ENCODE results near the gene BAK1.
"Not testable (repeated sequence)": the region's sequence is repeated elsewhere in the genome, so short reads cannot be mapped to it uniquely, and the experiment has no call there.

Gene BAK1

DNA sequence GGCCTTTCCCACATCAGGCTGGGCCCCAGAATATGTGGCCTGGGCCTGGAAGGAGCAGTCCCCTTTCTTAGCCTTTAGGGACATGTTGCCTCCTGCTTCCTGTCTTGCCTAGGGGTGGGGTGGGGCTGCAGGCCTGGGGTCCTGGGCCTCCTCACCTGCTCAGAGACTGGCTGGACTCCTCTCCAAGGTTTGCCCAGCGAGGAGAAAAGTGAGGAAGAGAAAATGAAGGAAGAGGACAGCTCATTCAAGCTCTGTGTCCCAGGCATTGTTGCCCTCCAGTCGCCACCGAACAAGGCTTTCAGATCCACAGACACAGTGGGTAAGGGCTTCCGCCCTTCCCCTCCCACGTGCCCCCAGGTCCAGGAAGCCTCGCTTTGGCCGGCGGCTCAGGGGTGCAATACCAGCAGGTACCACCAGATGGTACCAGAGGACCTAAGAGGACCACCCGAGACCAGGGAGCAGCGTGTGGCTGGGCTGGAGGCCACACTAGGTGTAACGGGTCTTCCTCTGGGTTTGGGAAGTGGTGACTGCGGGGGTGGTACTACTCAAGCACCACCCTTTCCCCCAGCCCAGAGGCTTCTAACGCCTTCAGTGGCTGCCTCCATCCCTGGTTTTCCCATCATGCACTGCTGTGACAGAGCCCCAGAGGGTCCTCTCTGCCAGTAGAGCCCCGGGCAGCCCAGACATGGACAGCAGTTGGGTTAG lies 5.5 kb upstream of the BAK1 start:
- peak; percentile 31 for DNase-seq

DNA sequence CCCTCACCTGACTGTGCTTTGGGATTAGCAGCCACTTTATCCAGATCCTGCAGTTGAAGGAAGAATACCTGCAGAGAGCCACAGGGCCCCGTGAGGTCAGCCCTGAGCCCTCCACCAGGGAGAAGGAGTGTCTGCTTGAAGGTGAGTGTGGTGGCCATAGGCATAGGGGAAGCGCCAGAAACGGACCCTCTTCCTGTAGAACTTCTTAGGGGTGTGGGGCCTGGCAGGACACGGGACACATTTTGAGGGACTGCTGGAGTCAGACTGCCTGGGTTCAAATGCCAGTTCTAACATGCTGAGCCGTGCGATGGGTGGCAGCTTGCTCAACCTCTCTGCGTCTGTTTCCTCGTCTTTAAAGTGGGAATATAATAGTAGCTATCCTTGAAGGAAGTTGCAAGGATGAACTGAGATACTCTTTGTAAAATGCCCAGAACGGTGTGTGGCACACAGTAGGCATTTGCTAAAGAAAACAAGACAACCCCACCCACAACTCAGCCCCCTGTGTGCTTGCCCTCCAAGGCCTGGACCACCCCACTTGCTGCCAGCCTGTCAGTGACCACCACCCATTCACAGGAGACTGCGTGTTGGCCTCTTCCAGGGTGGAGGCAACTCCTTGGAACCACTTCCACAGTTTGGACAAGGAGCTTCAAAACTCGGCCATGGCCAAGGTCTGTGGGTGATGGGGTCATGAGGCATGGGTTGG lies 4.8 kb upstream of the BAK1 start:
- no peak for DNase-seq

DNA sequence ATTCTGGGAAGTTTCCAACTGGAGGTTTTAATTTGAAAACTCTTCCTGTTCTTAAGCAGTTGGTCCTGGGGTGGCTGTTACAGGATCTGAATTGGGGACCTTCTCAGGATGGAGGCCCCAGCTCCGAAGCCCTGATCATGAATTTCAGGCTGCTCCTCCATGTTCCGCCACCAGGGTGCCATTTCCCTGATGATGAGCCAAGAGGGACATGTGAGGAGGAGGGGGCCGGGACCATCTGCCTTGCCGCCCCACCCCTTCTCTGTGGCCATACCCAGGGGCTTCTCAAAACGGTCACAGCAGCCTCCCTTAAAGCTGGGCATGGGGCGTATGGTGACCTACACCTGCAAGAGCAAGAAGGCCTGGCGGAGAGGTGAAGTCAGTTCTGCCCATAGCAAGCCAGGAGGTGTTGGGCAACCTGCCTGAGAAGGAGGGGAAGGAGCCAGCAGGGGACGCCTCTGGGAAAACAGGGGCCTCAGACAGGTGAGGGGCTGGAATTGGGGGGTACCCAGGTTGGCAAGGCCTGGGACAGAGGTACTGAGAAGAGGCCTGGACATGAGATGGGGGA lies 3.6 kb upstream of the BAK1 start:
- no peak for DNase-seq

DNA sequence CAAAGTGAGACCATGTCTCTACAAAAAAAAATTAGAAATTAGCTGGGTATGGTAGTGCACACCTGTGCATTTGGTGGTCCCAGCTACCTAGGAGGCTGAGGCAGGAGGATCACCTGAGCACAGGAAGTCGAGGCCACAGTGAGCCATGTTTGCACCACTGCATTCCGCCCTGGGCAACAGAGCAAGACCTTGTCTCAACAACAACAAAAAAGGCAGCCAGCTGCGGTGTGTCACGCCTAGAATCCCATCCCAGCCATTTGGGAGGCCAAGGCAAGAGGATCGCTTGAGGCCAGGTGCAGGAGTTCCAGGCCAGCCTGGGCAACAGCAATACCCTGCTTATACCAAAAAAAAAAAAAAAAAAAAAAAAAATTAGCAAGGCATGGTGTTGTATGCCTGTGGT lies 1.1 kb upstream of the BAK1 start:
- DNase-seq: no peak

DNA sequence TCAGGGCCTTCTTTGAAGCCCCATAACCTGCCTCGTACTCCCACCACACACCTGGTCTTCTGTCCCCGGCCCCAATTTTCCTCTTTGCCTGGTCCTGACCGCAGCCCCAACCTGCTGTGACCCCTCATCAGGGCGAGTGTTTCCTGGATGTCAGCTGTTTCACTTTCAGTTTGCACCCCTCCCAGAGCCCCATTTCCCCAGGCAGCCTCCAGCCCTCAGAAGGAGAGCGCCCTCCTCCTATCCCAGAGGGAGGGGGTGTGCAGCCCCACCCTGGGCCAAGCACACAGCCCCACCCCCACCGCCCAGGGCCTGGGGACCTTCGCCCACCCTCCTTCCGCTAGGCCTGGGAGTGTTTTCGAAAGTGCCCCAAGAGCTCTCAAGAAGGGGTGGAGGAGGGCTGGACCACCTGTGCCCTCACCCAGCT lies 1.5 kb downstream of the BAK1 start:
- DNase-seq: no peak

DNA sequence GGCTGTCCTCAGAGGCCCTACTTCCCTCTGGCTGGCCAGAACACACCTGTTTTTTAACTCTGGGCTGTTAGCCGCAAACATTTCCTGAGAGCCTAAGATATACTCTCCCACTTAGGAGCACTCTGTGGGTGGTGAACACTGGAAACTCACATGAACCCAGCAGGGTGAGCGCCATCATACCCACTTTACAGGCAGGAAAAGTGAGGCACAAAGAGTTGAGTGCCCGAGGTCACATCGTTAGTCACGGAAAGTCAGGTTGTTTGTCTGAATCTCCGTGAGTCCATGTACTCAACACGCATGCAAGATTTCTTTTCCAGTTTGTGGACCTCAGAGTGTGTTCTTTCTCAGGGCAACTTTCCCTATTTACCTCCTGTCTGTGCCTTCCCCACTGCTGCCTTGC lies 1.9 kb downstream of the BAK1 start:
- DNase-seq: no peak

DNA sequence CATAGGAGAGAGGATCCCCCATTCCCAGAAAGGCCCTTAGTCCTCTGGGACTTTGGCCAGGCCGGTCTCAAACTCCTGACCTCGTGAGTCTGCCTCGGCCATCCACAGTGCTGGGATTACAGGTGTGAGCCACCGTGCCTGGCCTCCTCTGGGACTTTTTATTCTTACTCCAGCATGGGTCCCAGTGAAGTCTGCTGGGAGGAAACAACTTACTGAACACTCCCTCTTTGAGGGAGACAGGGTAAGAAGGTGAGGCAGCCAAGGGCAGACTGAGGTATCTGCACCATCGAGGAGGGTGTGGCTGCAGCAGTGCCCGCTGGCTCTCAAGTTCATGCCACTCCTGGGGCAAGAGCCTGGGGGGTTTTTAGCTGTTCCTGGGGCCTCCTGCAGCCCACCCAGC lies 2.4 kb downstream of the BAK1 start:
- no peak for DNase-seq

DNA sequence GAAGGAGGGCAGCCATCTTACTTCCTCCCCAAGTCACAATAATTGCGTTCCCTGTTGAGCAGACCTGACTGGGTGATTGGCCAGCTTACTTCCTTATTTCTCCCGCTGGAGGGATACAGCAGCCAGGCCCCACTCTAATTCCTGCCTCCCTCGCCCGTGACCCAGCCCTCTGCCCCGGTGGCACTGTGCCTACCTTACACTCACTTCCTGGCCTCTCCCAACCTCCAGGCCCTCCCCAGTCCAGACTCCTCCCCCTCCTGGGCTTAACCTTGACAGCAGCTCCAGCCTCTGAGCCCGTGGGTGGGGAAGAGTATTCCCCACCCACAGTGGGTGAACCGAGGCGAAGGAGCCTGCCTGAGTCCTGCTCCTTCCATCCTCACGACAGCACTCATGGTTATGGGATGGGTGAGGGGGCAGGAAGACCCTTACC lies 3.0 kb downstream of the BAK1 start:
- DNase-seq: no peak

DNA sequence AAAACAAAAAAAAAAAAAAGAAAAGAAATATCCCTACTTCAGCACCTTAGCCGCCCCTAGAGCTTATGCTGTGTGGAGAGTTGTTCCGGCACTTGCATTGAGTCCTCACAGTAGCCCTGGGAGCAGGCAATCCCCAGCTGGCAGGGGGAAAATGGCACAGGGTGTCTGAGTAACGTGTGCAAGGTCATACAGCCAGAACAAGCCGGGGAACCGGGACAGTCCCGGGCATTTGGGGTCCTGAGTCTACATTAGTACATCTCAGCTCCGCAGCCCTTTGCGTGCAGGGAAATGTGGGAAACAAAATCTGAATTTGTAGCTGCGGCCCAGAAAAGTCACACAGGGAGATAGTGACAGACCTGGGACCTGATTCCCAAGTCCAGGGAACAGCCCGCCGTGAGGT lies 3.4 kb downstream of the BAK1 start:
- DNase-seq: no peak

DNA sequence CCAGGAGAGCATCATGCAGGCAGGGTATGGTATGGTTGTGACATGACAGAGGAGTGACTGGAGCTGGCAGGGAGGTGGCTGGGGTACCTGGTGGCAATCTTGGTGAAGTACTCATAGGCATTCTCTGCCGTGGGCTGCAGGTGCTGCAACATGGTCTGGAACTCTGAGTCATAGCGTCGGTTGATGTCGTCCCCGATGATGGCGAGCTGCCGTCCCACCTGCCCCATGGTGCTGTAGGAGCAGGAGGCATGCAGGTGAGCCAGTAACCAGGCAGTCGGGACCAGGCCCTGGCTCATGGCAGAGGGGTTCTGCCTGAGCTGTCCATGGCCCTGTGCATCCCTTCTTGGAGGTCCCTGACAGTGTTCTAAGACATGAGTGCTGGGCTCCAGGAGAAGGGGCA lies 4.9 kb downstream of the BAK1 start:
- no peak for DNase-seq

DNA sequence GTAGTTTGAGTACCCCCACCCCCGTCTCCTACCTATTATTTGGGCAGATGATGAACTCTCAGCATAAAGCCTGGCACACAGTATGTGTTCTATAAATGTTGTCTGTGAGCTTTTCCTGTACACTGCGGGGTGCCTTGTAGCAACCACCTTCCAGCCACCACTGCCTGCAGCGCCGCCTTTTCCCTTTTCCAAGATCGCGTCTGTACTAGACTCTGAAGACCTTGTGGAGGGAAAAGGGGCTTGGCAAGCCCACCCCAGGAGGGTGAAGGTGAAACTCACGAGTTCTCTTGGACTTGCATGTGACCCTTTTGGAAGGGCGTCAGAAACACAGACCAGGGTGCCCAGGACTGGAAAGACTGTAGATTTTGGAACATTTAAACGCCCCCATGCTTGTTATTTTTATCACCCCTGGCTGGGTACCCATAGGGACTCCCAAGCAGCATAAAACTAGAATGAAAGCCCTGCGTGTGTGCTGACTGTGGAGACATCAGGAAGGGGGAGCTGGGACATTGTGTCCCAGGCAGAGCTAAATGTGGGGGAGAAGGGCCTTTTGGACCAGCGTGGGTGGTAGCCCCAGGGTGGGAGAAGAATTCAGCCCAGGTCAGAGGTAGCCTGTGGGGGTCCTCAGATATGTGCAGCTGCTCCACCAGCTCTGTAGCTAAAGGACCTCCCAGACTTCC lies 8.3 kb downstream of the BAK1 start:
- DNase-seq: no peak

DNA sequence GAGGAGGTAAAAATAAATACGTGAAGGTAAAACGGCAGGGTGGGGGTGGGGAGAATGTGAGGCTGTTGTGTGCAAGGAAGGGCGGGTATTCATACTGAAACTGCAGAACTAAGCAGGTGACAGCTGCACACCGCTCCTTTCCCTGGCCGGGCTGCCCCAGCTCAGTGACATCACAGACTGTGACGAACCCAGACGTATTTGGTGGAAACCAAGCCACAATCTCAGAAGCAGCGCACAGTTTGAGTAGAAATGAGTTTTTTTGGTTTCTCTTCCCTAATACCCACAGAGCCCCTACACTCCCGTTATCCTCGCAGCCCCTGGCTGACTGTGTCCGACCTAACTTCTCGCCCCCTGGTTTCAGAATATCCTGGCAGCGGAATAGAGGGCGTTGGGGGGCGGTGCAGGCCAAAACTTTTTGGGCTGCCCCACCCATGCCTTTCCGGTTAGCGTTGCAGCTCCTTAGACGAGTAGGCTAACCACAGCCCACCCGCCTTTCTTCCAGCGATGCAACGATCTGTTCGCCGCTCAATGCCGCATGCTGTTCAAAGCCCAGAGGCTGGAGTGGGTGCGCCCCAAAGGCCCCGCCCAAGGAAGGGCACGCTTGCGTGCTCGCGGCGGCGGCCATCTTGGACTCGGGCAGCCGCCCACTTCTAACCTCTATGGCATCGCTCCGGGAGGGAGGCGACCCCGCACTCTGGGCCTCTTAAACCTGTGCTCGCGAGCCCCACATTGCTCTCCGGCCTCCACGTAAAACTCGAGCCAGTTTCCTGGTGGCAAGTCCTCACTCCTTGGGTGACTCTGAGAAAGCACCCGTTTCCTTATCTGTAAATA lies 9.1 kb downstream of the BAK1 start:
- DNase-seq: peak; percentile 56

DNA sequence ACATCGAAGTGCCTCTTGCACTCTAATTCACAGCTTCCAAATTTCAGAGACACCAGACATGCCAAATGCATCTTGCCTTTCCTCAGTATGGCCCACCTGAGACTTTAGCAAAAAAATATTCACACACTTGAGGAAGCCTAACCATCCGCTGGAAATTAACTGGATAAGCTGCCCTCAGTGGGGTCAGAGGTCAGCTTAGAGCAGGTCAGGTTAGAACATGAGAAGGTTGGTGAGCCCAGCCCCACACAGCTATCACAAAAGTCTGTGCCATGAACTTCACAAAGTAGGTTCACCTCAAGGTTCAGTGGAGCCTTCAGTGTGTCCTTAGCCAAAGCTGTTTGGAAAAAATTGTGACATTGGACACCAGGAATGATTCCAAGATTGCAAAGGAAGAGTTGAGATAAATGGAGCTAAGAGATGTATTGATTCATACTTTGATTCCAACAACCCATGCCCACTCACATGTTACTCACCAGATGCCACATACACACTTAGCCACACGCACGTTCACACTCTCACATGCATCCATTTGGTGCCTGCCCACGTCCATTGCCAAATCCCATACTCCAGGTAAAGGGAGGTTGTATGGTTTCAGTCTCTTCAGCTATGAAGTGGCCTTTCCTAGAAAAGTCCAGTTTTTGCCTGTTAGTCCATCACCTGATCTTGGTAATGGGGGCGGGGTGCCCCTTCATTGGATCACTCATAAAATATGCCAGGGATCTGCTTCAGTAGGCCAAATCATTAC lies 11.1 kb downstream of the BAK1 start:
- DNase-seq: no peak

DNA sequence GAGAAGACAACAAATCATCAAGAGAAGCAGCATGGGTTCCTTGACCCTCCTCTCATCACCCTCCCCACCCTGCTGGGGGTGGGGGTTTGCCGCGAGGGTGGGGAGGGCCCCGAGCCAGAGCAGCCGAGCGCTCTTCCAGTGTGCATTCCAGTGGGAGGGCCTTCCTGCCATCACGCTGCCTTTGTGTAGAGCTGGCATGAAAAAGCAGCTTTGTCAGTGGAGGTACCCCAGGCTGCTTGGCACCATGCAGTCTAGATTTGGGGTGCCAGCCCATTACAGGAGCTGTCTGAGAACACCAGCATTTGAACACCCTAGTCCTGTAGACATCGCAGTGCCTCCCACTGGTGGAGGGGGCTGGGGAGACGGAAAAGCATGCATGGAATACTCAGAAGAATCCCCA lies 12.2 kb downstream of the BAK1 start:
- DNase-seq: no peak

DNA sequence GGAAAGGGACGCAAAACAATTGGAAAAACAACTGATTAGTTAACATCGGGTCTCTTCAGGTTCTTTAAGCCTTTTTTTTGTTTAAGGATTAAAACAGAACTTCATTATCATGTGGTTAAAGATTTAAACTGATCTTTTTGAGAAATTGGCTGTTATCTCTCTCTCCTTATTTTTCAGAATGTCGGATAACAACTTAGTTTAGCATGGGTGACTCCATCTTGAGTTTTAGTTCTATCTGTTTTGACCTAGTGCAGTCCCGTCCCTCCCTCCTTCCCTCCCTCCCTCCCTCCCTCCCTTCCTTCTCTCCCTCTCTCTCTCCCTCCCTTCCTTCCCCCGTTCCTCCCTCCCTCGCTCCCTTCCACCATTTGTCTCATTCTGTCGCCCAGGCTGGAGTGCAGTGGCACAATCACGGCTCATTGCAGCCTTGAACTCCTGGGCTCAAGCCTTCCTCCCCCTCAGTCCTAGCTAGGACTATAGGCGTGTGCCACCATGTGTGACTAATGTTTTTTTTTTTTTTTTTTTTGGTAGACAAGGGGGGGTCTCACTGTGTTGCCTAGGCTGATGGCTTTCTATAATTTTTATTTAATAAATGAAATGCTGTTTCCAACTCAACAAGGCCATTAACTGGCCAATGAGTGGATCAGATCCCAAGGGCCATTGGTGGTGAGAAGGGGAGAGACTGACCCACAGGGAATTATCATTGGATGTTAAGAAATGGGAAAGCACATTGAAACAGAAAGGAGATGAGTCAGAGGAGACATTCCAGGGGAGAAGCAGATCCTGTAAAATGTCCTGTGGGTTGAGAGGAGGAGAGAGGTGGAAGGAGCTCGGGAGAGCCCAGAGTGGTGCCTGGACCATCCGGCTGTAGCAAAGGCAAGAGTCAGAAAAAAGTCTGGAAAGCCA lies 13.6 kb downstream of the BAK1 start:
- no peak for DNase-seq

DNA sequence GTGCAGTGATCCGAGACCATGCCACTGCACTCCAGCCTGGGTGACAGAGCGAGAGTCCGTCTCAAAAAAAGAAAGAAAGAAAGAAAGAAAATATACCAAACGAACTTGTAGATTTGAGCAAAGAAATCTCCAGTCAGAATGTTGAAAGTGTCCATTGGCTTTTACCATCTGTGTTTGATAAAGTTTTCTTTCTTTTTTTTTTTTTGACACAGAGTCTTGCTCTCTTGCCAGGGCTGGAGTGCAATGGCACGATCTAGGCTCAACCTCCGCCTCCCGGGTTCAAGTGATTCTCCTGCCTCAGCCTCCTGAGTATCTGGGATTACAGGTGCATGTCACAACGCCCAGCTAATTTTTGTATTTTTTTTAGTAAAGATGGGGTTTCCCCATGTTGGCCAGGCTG lies 21.3 kb downstream of the BAK1 start:
- no peak for DNase-seq

DNA sequence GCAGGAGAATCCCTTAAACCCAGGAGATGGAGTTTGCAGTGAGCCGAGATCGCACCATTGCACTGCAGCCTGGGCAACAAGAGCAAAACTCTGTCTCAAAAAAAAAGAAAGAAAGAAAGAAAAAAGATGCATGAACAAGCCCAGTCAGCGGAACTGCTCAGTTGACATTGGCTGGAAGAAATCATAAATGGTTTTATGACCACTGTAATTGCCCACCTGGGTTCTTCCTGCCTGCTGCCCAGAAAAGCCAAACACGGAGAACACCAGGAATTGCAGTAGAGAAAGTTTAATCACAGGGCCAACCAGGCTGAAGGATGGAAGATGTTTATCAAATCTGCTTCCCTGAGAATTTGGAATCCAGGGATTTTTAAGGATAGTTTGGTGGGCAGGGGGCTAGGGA lies 22.7 kb downstream of the BAK1 start:
- no peak for DNase-seq

DNA sequence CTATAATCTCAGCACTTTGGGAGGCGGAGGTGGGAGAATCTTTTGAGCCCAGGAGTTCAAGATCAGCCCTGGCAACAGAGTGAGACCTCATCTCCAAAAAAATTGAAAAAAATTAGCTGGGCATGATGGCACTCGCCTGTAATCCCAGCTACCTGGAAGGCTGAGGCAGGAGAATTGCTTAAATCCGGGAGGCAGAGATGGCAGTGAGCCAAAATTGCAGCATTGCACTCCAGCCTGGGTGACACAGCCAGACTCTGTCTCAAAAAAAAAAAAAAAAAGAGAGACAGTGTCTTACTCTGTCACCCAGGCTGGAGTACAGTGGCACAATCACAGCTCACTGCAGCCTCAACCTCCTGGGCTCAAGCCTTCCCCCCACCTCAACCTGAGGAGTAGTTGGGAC lies 27.2 kb downstream of the BAK1 start:
- not testable (repeated sequence) for DNase-seq

DNA sequence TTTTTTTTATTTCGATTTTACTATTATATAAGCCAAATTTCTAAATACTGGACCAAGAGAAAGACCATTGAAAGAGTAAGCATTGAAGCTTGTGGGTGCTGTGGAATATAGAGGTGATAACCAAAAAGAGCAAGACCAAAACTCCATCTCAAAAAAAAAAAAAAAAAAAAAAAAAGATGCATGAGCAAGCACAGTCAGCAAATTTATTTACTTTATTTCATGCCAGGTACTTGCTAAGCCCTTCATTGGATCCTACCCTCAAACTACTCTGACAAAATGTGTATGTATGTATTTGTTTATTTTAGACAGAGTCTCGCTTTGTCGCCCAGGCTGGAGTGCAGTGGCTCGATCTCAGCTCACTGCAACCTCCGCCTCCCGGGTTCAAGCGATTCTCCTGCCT lies 27.8 kb downstream of the BAK1 start:
- no peak for DNase-seq

DNA sequence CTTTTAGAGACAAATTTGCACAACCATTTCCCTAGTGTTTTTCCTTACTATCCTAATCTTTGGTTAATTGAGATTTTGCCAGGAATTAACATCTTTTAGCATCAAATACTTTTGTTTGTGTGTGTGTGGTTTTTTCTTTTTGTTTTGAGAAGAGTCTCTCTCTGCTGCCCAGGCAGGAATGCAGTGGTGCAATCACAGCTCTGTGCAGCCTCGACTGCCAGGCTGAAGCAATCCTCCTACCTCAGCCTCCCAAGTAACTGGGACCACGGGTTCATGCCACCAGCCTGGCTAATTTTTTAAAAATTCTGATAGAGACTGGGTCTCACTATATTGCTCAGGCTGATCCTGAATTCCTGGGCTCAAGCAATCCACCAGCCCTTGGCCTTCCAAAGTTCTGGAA lies 28.5 kb downstream of the BAK1 start:
- no peak for DNase-seq

DNA sequence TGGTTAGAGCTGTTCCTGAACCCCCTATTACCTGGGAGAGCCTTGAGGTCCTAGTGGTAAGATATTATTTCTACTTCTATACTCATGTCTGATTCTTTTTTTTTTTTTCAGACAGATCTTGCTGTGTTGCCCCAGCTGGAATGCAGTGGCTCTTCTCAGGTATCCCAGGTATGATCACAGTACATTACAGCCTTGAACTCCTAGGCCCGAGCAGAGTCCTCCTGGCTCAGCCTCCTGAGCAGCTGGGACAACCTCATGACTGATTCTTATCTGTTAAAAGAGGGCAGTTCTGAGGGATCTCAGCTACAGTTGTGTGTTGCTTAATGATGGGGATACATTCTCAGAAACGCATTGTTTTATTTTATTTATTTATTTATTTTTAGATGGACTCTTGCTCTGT lies 30.2 kb downstream of the BAK1 start:
- DNase-seq: no peak

Measured in NCI-H526 treated with DMSO at 0.1 percent for 48 hours (cell line).